ENCODE measurements around the gene GIT1.
"Not testable (repeated sequence)": the region's sequence is repeated elsewhere in the genome, so short reads cannot be mapped to it uniquely, and the experiment has no call there.

GIT1 gene

DNA sequence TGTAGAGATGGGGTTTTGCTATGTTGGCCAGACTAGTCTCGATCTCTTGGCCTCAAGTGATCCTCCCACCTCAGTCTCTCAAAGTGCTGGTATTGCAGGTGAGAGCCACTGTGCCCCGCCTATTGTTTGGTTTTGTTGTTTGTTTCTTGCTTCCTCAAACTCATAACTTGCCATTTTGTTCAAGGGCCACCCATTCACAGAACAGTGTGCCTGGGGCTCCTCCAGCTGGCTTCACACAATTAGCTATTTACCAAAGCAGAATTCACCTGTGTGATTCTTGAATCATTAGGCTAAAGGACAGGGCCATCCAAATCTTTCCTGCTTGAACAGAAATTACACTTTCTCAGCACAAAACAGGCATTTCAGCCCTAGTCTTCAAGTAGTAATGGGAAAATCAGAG is 29.8 kb downstream of the GIT1 start:
- peaks cover 27% of the 10 kb centered on the region for H3K4me1 ChIP-seq (ENCODE audit: control insufficient read depth, insufficient read depth, low read length)
- no peak overlapping the region for H3K9ac ChIP-seq (ENCODE audit: low read length)
- no peaks in the 10 kb centered on the region for H3K9me3 ChIP-seq (ENCODE audit: control insufficient read depth, low read length)
- peaks cover 27% of the 10 kb centered on the region for H3K36me3 ChIP-seq (ENCODE audit: control insufficient read depth, insufficient read depth, low read length, severe bottlenecking)
- no peak overlapping the region for H3K4me3 ChIP-seq (ENCODE audit: low read length)
- H3K27me3 ChIP-seq (replicated peaks; ENCODE audit: control insufficient read depth, insufficient read depth, low read length), result no peaks in the 10 kb centered on the region
- no peak for DNase-seq (ENCODE audit: low read depth)

DNA sequence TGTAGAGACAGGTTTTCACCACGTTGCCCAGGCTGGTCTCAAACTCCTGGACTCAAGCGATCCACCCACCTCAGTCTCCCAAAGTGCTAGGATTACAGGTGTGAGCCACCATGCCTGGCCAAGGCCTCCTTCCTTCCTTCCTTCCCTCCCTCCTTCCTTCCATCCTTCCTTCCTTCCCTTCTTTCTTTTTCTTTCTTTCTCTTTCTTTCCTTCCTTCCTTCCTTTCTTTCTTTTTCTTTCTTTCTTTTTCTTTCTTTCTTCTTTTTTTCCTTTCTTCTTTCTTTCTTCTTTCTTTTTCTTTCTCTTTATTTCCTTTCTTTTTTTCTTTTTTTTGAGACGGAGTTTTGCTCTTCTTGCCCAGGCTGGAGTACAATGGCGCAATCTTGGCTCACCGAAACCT is 31.3 kb downstream of the GIT1 start:
- H3K9ac ChIP-seq (ENCODE audit: low read length); H3K27me3 ChIP-seq (replicated peaks; ENCODE audit: control insufficient read depth, insufficient read depth, low read length); H3K9me3 ChIP-seq (ENCODE audit: control insufficient read depth, low read length); DNase-seq (ENCODE audit: low read depth); H3K4me3 ChIP-seq (ENCODE audit: low read length): not testable (repeated sequence)
- Histone ChIP-seq H3K4me1 (ENCODE audit: control insufficient read depth, insufficient read depth, low read length) (peaks cover 25% of the 10 kb centered on the region), H3K36me3 (ENCODE audit: control insufficient read depth, insufficient read depth, low read length, severe bottlenecking) (peaks cover 27% of the 10 kb centered on the region)

DNA sequence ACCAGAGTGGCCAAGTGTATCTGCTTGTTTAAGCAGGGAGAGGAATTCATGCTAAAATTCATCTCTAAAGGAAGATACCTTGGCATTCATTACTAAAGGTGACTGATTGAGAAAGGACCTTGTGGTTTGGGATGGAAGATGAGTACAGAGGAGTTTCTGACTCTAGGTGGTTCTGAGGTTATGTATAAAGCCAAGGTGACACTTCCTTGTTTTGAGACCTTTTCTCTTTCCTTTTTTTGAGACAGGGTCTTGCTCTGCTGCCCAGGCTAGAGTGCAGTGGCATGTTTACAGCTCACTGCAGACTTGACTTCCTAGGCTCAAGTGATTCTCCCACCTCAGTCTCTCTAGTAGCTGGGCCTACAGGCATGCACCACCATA is 31.7 kb downstream of the GIT1 start:
- H3K4me1 ChIP-seq (ENCODE audit: control insufficient read depth, insufficient read depth, low read length), result peaks cover 25% of the 10 kb centered on the region
- no peak for DNase-seq (ENCODE audit: low read depth)
- H3K36me3 ChIP-seq (ENCODE audit: control insufficient read depth, insufficient read depth, low read length, severe bottlenecking), result peaks cover 24% of the 10 kb centered on the region
- no peak overlapping the region for H3K9ac ChIP-seq (ENCODE audit: low read length)
- H3K9me3 ChIP-seq (ENCODE audit: control insufficient read depth, low read length), result no peaks in the 10 kb centered on the region
- no peaks in the 10 kb centered on the region for H3K27me3 ChIP-seq (replicated peaks; ENCODE audit: control insufficient read depth, insufficient read depth, low read length)
- H3K4me3 ChIP-seq (ENCODE audit: low read length), result no peak overlapping the region

DNA sequence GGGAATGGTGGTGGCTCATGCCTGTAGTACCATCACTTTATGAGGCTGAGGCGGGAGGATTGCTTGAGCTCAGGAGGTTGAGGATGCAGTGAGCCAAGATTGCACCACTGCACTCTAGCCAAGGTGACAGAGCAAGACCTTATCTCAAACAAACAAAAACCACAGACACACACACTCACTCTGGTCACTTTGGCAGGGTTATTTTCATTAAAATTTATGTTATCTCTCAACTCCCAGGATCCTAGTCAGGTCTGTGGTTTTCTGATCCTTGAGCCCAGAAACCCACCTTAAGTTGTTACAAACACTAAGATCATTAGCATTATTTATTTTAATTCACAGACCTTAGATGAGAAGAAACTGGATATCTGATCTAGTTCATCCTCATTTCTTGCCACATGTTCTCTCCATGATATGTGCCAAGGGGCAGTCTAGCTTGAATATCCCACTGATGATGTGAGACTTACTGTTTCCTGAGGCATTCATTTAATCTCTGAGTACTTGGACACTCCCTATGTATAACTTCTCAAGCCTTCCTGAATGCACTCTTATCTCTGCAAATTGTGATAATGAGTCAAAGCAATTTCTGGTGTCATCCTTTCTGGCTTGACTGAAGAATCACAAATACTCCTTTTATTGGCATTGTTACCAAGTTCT is 32.2 kb downstream of the GIT1 start:
- Histone ChIP-seq H3K9me3 (ENCODE audit: control insufficient read depth, low read length) (no peaks in the 10 kb centered on the region), H3K36me3 (ENCODE audit: control insufficient read depth, insufficient read depth, low read length, severe bottlenecking) (peaks cover 18% of the 10 kb centered on the region), H3K27me3 (replicated peaks; ENCODE audit: control insufficient read depth, insufficient read depth, low read length) (no peaks in the 10 kb centered on the region), H3K4me1 (ENCODE audit: control insufficient read depth, insufficient read depth, low read length) (peaks cover 25% of the 10 kb centered on the region), H3K4me3 (ENCODE audit: low read length) (no peak overlapping the region), H3K9ac (ENCODE audit: low read length) (no peak overlapping the region)
- DNase-seq (ENCODE audit: low read depth), result peak; percentile 33

DNA sequence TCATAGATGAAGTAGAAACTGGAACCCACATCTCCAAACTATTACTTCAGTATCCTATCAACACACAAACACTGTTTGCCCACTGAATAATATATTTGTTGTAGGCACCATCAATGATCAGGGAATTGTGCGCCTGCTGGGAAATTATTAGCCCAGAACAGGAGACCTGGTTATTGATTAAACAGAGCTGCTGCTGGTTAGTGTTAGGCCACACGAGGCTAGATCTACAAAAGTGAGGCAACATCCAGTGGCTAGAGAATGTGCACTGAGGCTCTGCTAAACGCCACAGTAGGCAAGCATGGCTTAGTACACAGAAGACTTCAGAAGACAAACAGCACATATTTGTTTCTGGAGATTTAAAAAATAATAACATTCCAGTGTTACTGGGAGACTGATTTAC is 33.6 kb downstream of the GIT1 start:
- Histone ChIP-seq H3K4me3 (ENCODE audit: low read length) (no peak overlapping the region), H3K9me3 (ENCODE audit: control insufficient read depth, low read length) (no peaks in the 10 kb centered on the region), H3K4me1 (ENCODE audit: control insufficient read depth, insufficient read depth, low read length) (peaks cover 12% of the 10 kb centered on the region), H3K36me3 (ENCODE audit: control insufficient read depth, insufficient read depth, low read length, severe bottlenecking) (peaks cover 14% of the 10 kb centered on the region), H3K27me3 (replicated peaks; ENCODE audit: control insufficient read depth, insufficient read depth, low read length) (no peaks in the 10 kb centered on the region), H3K9ac (ENCODE audit: low read length) (no peak overlapping the region)
- no peak for DNase-seq (ENCODE audit: low read depth)

DNA sequence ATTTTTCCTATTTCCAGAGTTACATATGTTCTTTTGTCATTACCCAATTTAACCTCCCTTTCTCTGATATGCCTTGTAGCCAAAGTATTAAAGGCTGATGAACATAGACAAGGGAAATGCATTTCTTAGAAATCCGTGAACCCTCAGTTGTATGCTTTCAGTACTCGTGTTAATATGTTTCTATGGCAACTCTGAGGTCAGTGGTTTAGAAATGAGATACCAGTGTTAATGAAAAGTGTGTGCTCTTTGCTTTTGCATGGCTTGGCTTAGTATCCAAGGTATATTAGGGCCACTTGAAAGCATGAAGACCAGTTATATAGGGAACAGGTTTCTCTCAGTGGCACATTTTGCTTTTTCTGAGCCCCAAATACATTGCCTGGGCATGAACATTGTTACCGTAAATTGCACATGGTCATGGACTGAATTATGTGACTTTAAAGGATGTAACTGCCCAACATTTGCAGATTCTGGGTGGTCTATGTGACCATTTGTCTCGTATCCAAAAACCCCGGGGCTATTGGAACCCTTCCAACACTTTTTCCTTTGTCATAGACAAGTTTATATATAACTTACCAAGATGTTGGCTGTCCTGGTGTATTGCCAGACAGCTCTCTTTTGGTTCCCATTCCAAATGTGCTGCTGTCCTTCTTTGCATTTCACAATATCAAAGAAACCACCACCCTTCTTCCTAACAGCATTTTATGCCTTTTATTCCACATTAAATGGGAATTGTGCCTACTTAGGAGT is 40.1 kb downstream of the GIT1 start:
- Histone ChIP-seq H3K27me3 (replicated peaks; ENCODE audit: control insufficient read depth, insufficient read depth, low read length) (no peaks in the 10 kb centered on the region), H3K9ac (ENCODE audit: low read length) (no peak overlapping the region), H3K36me3 (ENCODE audit: control insufficient read depth, insufficient read depth, low read length, severe bottlenecking) (peaks cover 13% of the 10 kb centered on the region), H3K4me3 (ENCODE audit: low read length) (no peak overlapping the region), H3K9me3 (ENCODE audit: control insufficient read depth, low read length) (no peaks in the 10 kb centered on the region), H3K4me1 (ENCODE audit: control insufficient read depth, insufficient read depth, low read length) (peaks cover 26% of the 10 kb centered on the region)
- peak; percentile 64 for DNase-seq (ENCODE audit: low read depth)

DNA sequence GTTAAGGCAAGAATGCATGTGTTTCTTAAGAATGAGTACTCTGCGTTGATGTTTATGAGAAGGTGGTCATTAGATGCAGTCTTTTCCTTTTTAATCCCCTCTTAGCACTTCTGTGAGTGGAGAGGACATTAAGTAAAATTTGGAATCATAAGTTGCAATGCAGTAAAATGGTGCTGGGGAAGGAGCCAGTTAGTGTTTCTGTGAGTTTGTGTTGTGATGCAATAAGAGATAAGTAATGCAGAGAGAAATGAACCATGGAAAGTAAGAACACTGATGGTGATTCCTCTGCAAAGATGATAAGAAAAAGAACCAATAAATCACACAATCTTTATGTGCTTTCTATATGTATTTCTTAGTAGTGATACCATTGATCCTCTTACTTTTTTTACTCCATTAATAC is 42.6 kb downstream of the GIT1 start:
- Histone ChIP-seq H3K9ac (ENCODE audit: low read length) (no peak overlapping the region), H3K36me3 (ENCODE audit: control insufficient read depth, insufficient read depth, low read length, severe bottlenecking) (peaks cover 35% of the 10 kb centered on the region), H3K4me1 (ENCODE audit: control insufficient read depth, insufficient read depth, low read length) (peaks cover 26% of the 10 kb centered on the region), H3K27me3 (replicated peaks; ENCODE audit: control insufficient read depth, insufficient read depth, low read length) (no peaks in the 10 kb centered on the region), H3K9me3 (ENCODE audit: control insufficient read depth, low read length) (no peaks in the 10 kb centered on the region), H3K4me3 (ENCODE audit: low read length) (no peak overlapping the region)
- DNase-seq (ENCODE audit: low read depth), result peak; percentile 52

DNA sequence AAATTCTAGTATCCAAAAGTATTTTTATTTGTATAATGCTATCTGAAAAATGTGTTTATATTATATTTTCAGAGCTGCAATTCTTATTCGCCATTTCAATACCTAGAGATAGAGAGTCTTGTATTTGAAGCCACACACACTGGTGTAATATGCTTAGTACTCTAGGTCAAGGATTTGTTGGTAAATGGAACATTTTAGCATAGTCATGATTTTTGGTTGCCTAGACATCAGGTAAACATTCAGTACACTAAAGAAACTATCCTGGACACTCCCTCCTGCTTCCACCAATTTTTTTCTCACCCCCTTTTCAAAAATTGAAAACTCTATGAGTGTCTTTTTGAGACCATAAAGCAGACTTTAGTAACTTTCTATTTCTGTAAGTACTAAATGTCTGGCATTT is 43.4 kb downstream of the GIT1 start:
- Histone ChIP-seq H3K36me3 (ENCODE audit: control insufficient read depth, insufficient read depth, low read length, severe bottlenecking) (peaks cover 36% of the 10 kb centered on the region), H3K9me3 (ENCODE audit: control insufficient read depth, low read length) (no peaks in the 10 kb centered on the region), H3K4me3 (ENCODE audit: low read length) (no peak overlapping the region), H3K27me3 (replicated peaks; ENCODE audit: control insufficient read depth, insufficient read depth, low read length) (no peaks in the 10 kb centered on the region), H3K9ac (ENCODE audit: low read length) (no peak overlapping the region), H3K4me1 (ENCODE audit: control insufficient read depth, insufficient read depth, low read length) (peaks cover 26% of the 10 kb centered on the region)
- peak; percentile 34 for DNase-seq (ENCODE audit: low read depth)

DNA sequence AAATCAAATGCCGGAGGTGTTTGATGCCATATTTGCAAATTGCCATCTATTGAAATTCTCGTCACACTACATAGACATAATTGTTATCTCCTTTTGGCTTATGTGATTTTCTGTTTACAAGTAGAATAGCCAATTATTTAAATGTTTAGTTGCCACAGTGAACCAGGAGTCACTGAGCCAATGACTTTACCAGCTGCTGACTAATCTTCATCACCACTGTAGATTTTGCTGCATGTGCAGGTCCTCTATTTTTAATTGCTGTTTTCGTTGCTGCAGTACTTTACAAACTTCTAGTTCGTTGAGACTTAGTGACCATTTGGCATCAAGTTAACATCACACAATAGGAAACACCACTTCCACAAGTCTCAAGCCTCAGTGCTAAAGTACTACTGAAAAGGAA is 45.4 kb downstream of the GIT1 start:
- no peak for DNase-seq (ENCODE audit: low read depth)
- H3K9me3 ChIP-seq (ENCODE audit: control insufficient read depth, low read length), result no peaks in the 10 kb centered on the region
- H3K36me3 ChIP-seq (ENCODE audit: control insufficient read depth, insufficient read depth, low read length, severe bottlenecking), result peaks cover 48% of the 10 kb centered on the region
- peaks cover 15% of the 10 kb centered on the region for H3K4me1 ChIP-seq (ENCODE audit: control insufficient read depth, insufficient read depth, low read length)
- H3K27me3 ChIP-seq (replicated peaks; ENCODE audit: control insufficient read depth, insufficient read depth, low read length), result no peaks in the 10 kb centered on the region
- H3K4me3 ChIP-seq (ENCODE audit: low read length), result no peak overlapping the region
- no peak overlapping the region for H3K9ac ChIP-seq (ENCODE audit: low read length)

DNA sequence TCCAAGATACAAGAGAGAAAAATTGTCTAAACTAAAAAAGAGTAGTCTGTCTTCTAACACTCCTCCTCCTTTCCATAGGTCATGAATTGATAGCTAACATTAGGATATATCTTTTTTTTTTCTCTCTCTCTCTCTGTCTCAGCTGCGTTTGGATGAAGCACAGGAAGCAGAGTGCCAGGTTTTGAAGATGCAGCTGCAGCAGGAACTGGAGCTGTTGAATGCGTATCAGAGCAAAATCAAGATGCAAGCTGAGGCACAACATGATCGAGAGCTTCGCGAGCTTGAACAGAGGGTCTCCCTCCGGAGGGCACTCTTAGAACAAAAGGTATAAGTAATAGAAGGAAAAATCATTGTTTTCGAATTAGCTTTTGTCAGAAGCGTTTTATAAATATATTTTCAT is 55.5 kb downstream of the GIT1 start:
- H3K4me1 ChIP-seq (ENCODE audit: control insufficient read depth, insufficient read depth, low read length), result no peaks in the 10 kb centered on the region

DNA sequence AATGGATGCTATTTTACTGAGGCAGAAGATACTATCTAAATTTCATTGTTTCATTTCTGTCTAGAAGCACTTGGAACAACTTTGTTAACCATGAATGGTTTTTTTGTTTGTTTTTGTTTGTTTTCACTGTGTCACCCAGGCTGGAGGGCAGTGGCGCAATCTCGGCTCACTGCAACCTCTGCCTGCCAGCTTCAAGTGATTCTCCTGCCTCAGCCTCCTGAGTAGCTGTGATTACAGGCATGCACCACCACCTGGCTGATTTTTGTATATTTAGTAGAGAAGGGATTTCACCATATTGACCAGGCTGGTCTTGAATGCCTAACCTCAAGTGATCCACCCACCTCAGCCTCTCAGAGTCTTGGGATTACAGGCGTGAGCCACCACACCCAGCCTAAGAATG is 63.1 kb downstream of the GIT1 start:
- Histone ChIP-seq H3K9ac (ENCODE audit: low read length) (no peak overlapping the region), H3K27me3 (replicated peaks; ENCODE audit: control insufficient read depth, insufficient read depth, low read length) (no peaks in the 10 kb centered on the region), H3K4me1 (ENCODE audit: control insufficient read depth, insufficient read depth, low read length) (no peaks in the 10 kb centered on the region), H3K36me3 (ENCODE audit: control insufficient read depth, insufficient read depth, low read length, severe bottlenecking) (peaks cover 63% of the 10 kb centered on the region), H3K4me3 (ENCODE audit: low read length) (no peak overlapping the region), H3K9me3 (ENCODE audit: control insufficient read depth, low read length) (no peaks in the 10 kb centered on the region)
- DNase-seq (ENCODE audit: low read depth), result peak; percentile 31

More for the DNA sequence above, 55.5 kb downstream of the GIT1 start:
- Histone ChIP-seq H3K36me3 (ENCODE audit: control insufficient read depth, insufficient read depth, low read length, severe bottlenecking) (peaks cover 62% of the 10 kb centered on the region), H3K4me3 (ENCODE audit: low read length) (no peak overlapping the region), H3K9me3 (ENCODE audit: control insufficient read depth, low read length) (no peaks in the 10 kb centered on the region), H3K9ac (ENCODE audit: low read length) (no peak overlapping the region), H3K27me3 (replicated peaks; ENCODE audit: control insufficient read depth, insufficient read depth, low read length) (no peaks in the 10 kb centered on the region)
- no peak for DNase-seq (ENCODE audit: low read depth)

All from adipocyte (in vitro differentiated cells).